SK-N-SH (cell line): ENCODE data around the gene CFAP97. TPM values are rescaled to one million over a fixed set of nuclear protein-coding genes. Genes with fewer than 3 reads are reported as not detected.

Experiments used
- CTCF ChIA-PET: fragments of 300-600, 350-600 bp; formaldehyde crosslinking; extraction: SDS; loops from one replicate; lab custom pipeline; 2021; lab: Yijun Ruan, JAX
- POLR2A ChIA-PET: fragments of 350-600 bp; sonication (Branson Sonifier 250); formaldehyde crosslinking; extraction: SDS; loops from one replicate; lab custom pipeline; 2020; ENCODE audit warnings: antibody characterized with exemption, inconsistent platforms; lab: Yijun Ruan, JAX
- DNase-seq: peaks from one replicate; pipeline ENCODE4 v3.0.0; 2012
- H2AFZ ChIP-seq: fragments of 200-600 bp; sonication (generic); 2 replicates; pipeline ENCODE4 v1.8.1; 2016; ENCODE audit warnings: antibody characterized with exemption, mild to moderate bottlenecking, low read depth
- H3F3A ChIP-seq: fragments of 200-600 bp; sonication (generic); replicated peaks from 2 replicates; pipeline ENCODE3; 2016; ENCODE audit warnings: antibody characterized with exemption, mild to moderate bottlenecking; ENCODE audit not compliant: insufficient read depth
- H3K27ac ChIP-seq, 2 experiments: fragments of 200-500 bp in 1 of 2; fragments of 200-600 bp in 1 of 2; sonication (Bioruptor generic) in 1 of 2; sonication (generic), shearing (Covaris generic) in 1 of 2; 2 replicates each; pipeline versions ENCODE4 v1.5.1 to v1.6.1; 2014 to 2016; ENCODE audit warnings: low read depth in 2 of 2, inconsistent platforms in 1 of 2, low read length in 1 of 2, mild to moderate bottlenecking in 1 of 2, mixed read lengths in 1 of 2
- H3K27me3 ChIP-seq: fragments of 200-600 bp; sonication (generic), shearing (Covaris generic); 2 replicates; pipeline ENCODE4 v1.6.1; 2016; ENCODE audit warnings: mixed run types; ENCODE audit not compliant: insufficient read depth
- H3K36me3 ChIP-seq, 2 experiments: fragments of 200-500 bp in 1 of 2; fragments of 200-600 bp in 1 of 2; sonication (Bioruptor generic) in 1 of 2; sonication (generic) in 1 of 2; replicated peaks in 1 of 2; 2 replicates each; pipeline versions ENCODE3 to v1.5.1; 2014 to 2016; ENCODE audit warnings: low read length in 1 of 2, mild to moderate bottlenecking in 1 of 2; ENCODE audit not compliant: insufficient read depth in 2 of 2, control insufficient read depth in 1 of 2
- H3K4me1 ChIP-seq, 2 experiments: fragments of 200-500 bp in 1 of 2; fragments of 200-600 bp in 1 of 2; sonication (Bioruptor generic) in 1 of 2; sonication (generic), shearing (Covaris generic) in 1 of 2; 2 replicates each; pipeline versions ENCODE4 v1.5.1 to v1.6.1; 2014 to 2016; ENCODE audit warnings: low read depth in 1 of 2, low read length in 1 of 2, mixed run types in 1 of 2; ENCODE audit not compliant: insufficient read depth in 2 of 2, control insufficient read depth in 1 of 2
- H3K4me2 ChIP-seq: fragments of 200-600 bp; sonication (generic), shearing (Covaris generic); 2 replicates; pipeline ENCODE4 v1.6.1; 2017; ENCODE audit warnings: mixed run types
- H3K4me3 ChIP-seq, 2 experiments: fragments of 200-500 bp in 1 of 2; fragments of 200-600 bp in 1 of 2; sonication (Bioruptor generic) in 1 of 2; sonication (generic), shearing (Covaris generic) in 1 of 2; 2 replicates each; pipeline versions ENCODE4 v1.5.1 to v1.8.1; 2014 to 2016; ENCODE audit warnings: low read depth in 2 of 2, inconsistent platforms in 1 of 2, low read length in 1 of 2, mild to moderate bottlenecking in 1 of 2, mixed read lengths in 1 of 2, moderate library complexity in 1 of 2
- H3K79me2 ChIP-seq: fragments of 200-600 bp; sonication (generic); 2 replicates; pipeline ENCODE4 v1.8.1; 2017; ENCODE audit warnings: mild to moderate bottlenecking; ENCODE audit not compliant: insufficient read depth
- H3K9ac ChIP-seq: fragments of 200-600 bp; sonication (generic); 2 replicates; pipeline ENCODE4 v1.6.1; 2017; ENCODE audit warnings: mixed run types
- H3K9me2 ChIP-seq: fragments of 200-600 bp; sonication (generic); 2 replicates; pipeline ENCODE4 v1.6.1; 2017; ENCODE audit warnings: mixed run types
- H3K9me3 ChIP-seq: fragments of 200-600 bp; sonication (generic); 2 replicates; pipeline ENCODE4 v1.6.1; 2017; ENCODE audit warnings: mixed run types, mild to moderate bottlenecking, moderate library complexity
- H4K20me1 ChIP-seq: fragments of 200-600 bp; sonication (generic); 2 replicates; pipeline ENCODE4 v1.6.1; 2017; ENCODE audit warnings: mild to moderate bottlenecking, mixed run types; ENCODE audit not compliant: insufficient read depth
- CHD2 ChIP-seq: fragments of 150-350 bp; IDR thresholded peaks from 2 replicates; pipeline ENCODE4 v1.6.1; 2018; ENCODE audit warnings: low read length; ENCODE audit not compliant: partially characterized antibody
- FOXJ3 ChIP-seq: sonication (generic); formaldehyde crosslinking; IDR thresholded peaks from 2 replicates; pipeline ENCODE4 v1.5.1; 2020; ENCODE audit warnings: mild to moderate bottlenecking, missing genetic modification reagents
- FOXM1 ChIP-seq: IDR thresholded peaks from 2 replicates; pipeline ENCODE4 v1.4.0; 2012; ENCODE audit warnings: low read depth, mild to moderate bottlenecking
- GATA2 ChIP-seq: sonication (generic); formaldehyde crosslinking; IDR thresholded peaks from 2 replicates; pipeline ENCODE4 v1.5.0; 2020; ENCODE audit warnings: mild to moderate bottlenecking, missing genetic modification reagents
- JUND ChIP-seq: IDR thresholded peaks from 2 replicates; pipeline ENCODE4 v1.4.0; 2012
- MXI1 ChIP-seq: IDR thresholded peaks from 2 replicates; pipeline ENCODE4 v1.6.1; 2012; ENCODE audit warnings: mild to moderate bottlenecking, low read depth, low read length, improper control_type of control experiment
- NFIC ChIP-seq: IDR thresholded peaks from 2 replicates; pipeline ENCODE4 v1.4.0; 2012; ENCODE audit warnings: borderline replicate concordance
- NRF1 ChIP-seq: IDR thresholded peaks from 2 replicates; pipeline ENCODE4 v1.6.1; 2012; ENCODE audit warnings: low read depth, mild to moderate bottlenecking, low read length
- POLR2AphosphoS5 ChIP-seq: IDR thresholded peaks from 2 replicates; pipeline ENCODE4 v1.6.1; 2012; ENCODE audit warnings: low read depth, low read length
- RAD21 ChIP-seq: IDR thresholded peaks from 2 replicates; pipeline ENCODE4 v1.6.1; 2012; ENCODE audit warnings: mild to moderate bottlenecking, low read length
- RCOR1 ChIP-seq: fragments of 150-350 bp; IDR thresholded peaks from 2 replicates; pipeline ENCODE4 v1.6.1; 2017; ENCODE audit warnings: antibody characterized with exemption, low read length
- RFX5 ChIP-seq: IDR thresholded peaks from 2 replicates; pipeline ENCODE4 v1.6.1; 2012; ENCODE audit warnings: mild to moderate bottlenecking, improper control_type of control experiment, low read length
- SMC3 ChIP-seq: IDR thresholded peaks from 2 replicates; pipeline ENCODE4 v1.6.1; 2012; ENCODE audit warnings: low read depth, low read length, improper control_type of control experiment
- TAF1 ChIP-seq: IDR thresholded peaks from 2 replicates; pipeline ENCODE4 v1.6.1; 2012; ENCODE audit warnings: low read depth, mild to moderate bottlenecking, low read length, moderate library complexity, borderline replicate concordance
- TCF12 ChIP-seq: IDR thresholded peaks from 2 replicates; pipeline ENCODE4 v1.4.0; 2012
- WGBS: methylation state at CpG from one replicate; pipeline ENCODE4 v1.1.6; 2017; ENCODE audit warnings: low lambda C conversion rate; 5-methylcytosine and 5-hydroxymethylcytosine counted together
- polyA plus RNA-seq, 3 experiments: library from polyadenylated mRNA; depleted of rRNA; stranded (reverse); fragments of >200 nt; gene quantifications; 2 replicates each; pipeline ENCODE4 v1.2.3, GENCODE V29; 2012
- TF ChIP-seq, protein P1 (sequence below): IDR thresholded peaks from 2 replicates; pipeline ENCODE4; 2012
- TF ChIP-seq, protein P2 (sequence below): fragments of 200-600 bp; sonication (generic); IDR thresholded peaks from 2 replicates; pipeline ENCODE4 v1.6.1; 2017; ENCODE audit warnings: antibody characterized with exemption, mild to moderate bottlenecking, moderate library complexity
- TF ChIP-seq, protein P3 (sequence below): IDR thresholded peaks from 2 replicates; pipeline ENCODE4 v1.6.1; 2012; ENCODE audit warnings: mild to moderate bottlenecking, low read depth, low read length, moderate library complexity

CFAP97 gene
- polyA plus RNA-seq, 1 of the 3 experiments (the other 2 are of a cell fraction) = 10.6 TPM

DNA sequence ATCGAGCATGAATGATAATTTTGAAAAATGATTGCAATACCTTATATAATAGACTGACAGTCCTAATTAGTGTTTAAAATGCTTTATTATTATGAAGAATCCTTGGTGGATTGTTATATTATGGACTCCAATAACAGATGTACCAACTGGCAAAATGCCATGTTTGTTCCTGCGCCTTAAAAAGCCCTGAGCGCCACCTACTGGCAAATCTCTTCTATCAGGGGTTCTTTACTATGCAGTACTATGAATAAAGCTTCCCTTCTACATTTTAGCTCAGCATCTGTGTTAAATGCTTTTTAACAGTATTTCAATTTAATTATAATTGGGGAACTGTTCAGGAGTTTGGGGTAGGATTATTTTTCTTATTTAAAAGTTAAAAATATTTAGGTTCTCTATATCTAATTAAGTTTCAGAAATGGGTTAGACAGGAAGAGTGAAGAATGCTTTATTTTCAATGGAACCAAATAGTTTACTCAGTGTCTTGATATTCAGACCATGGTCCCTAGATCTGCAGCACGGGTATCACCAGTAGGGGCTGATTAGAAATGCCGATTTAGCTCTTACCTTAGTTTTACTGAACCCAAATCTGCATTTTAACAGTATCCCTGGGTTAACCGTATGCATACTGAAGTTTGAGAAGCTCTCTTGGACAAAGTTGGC, 20.0 kb downstream of the CFAP97 start:
- H3K9me2 ChIP-seq = no peaks in the 10 kb centered on the region
- no peak overlapping the region for H3K4me3 ChIP-seq
- ChIA-PET POLR2A (interaction anchor here (1.0 kb wide), 1 partner anchor 213 kb away, joined by 3 read pairs; the partner anchor contains the start of gene ANKRD37), CTCF (interaction anchor here (0.6 to 3.9 kb wide), 39 partner anchors 10 to 807 kb away, joined by 3 to 38 read pairs (median 4); partner anchors contain the start of genes CENPU, LRP2BP, SLC25A4 and SNX25)
- no peak overlapping the region for H3K4me2 ChIP-seq
- peaks cover 0 to 19% of the 10 kb centered on the region in 2 experiments for H3K4me1 ChIP-seq
- peaks cover 16% of the 10 kb centered on the region for H3F3A ChIP-seq
- peaks cover 7 to 12% of the 10 kb centered on the region in 2 experiments for H3K36me3 ChIP-seq
- H2AFZ ChIP-seq = no peak overlapping the region
- H3K9ac ChIP-seq = no peak overlapping the region
- TF ChIP-seq, protein P1, sequence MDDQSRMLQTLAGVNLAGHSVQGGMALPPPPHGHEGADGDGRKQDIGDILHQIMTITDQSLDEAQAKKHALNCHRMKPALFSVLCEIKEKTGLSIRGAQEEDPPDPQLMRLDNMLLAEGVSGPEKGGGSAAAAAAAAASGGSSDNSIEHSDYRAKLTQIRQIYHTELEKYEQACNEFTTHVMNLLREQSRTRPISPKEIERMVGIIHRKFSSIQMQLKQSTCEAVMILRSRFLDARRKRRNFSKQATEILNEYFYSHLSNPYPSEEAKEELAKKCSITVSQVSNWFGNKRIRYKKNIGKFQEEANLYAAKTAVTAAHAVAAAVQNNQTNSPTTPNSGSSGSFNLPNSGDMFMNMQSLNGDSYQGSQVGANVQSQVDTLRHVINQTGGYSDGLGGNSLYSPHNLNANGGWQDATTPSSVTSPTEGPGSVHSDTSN = no peak
- TF ChIP-seq FOXM1 = no peak
- peak; percentile 18; the same call in 1 of the 2 replicates for TF ChIP-seq MXI1
- TF ChIP-seq POLR2AphosphoS5 = peak; percentile 21; the same call in 1 of the 2 replicates
- TF ChIP-seq RFX5 = 0 out of 2 replicates have a peak, but pooled peaks have one; percentile 54
- TF ChIP-seq RAD21 = peak; percentile 80
- peak; percentile 34; the same call in 1 of the 2 replicates for TF ChIP-seq TCF12
- peak; percentile 86 for TF ChIP-seq NFIC
- TF ChIP-seq TAF1 = no peak
- 0 out of 2 replicates have a peak, but pooled peaks have one; percentile 7 for TF ChIP-seq GATA2
- no peak for TF ChIP-seq NRF1
- TF ChIP-seq CHD2 = no peak
- TF ChIP-seq, protein P2, sequence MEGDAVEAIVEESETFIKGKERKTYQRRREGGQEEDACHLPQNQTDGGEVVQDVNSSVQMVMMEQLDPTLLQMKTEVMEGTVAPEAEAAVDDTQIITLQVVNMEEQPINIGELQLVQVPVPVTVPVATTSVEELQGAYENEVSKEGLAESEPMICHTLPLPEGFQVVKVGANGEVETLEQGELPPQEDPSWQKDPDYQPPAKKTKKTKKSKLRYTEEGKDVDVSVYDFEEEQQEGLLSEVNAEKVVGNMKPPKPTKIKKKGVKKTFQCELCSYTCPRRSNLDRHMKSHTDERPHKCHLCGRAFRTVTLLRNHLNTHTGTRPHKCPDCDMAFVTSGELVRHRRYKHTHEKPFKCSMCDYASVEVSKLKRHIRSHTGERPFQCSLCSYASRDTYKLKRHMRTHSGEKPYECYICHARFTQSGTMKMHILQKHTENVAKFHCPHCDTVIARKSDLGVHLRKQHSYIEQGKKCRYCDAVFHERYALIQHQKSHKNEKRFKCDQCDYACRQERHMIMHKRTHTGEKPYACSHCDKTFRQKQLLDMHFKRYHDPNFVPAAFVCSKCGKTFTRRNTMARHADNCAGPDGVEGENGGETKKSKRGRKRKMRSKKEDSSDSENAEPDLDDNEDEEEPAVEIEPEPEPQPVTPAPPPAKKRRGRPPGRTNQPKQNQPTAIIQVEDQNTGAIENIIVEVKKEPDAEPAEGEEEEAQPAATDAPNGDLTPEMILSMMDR = peak; percentile 96
- peak; percentile 51; the same call in 1 of the 2 replicates for TF ChIP-seq RCOR1
- TF ChIP-seq JUND = no peak
- peak; percentile 48; the same call in 1 of the 2 replicates for TF ChIP-seq SMC3
- TF ChIP-seq, protein P3, sequence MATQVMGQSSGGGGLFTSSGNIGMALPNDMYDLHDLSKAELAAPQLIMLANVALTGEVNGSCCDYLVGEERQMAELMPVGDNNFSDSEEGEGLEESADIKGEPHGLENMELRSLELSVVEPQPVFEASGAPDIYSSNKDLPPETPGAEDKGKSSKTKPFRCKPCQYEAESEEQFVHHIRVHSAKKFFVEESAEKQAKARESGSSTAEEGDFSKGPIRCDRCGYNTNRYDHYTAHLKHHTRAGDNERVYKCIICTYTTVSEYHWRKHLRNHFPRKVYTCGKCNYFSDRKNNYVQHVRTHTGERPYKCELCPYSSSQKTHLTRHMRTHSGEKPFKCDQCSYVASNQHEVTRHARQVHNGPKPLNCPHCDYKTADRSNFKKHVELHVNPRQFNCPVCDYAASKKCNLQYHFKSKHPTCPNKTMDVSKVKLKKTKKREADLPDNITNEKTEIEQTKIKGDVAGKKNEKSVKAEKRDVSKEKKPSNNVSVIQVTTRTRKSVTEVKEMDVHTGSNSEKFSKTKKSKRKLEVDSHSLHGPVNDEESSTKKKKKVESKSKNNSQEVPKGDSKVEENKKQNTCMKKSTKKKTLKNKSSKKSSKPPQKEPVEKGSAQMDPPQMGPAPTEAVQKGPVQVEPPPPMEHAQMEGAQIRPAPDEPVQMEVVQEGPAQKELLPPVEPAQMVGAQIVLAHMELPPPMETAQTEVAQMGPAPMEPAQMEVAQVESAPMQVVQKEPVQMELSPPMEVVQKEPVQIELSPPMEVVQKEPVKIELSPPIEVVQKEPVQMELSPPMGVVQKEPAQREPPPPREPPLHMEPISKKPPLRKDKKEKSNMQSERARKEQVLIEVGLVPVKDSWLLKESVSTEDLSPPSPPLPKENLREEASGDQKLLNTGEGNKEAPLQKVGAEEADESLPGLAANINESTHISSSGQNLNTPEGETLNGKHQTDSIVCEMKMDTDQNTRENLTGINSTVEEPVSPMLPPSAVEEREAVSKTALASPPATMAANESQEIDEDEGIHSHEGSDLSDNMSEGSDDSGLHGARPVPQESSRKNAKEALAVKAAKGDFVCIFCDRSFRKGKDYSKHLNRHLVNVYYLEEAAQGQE = no peak
- no peak for TF ChIP-seq FOXJ3 (CRISPR knock-in tag)
- H3K79me2 ChIP-seq = peaks cover 76% of the 10 kb centered on the region; the same call in 1 of the 2 replicates
- H3K9me3 ChIP-seq = no peaks in the 10 kb centered on the region
- H3K27me3 ChIP-seq = no peaks in the 10 kb centered on the region
- peaks cover 11% of the 10 kb centered on the region for H4K20me1 ChIP-seq
- H3K27ac ChIP-seq = no peak overlapping the region
- 38% methylated on average over 6 of the region's 6 CpGs for WGBS
- DNase-seq = peak; percentile 68
